ENCODE results near the gene ZNF467.
A peak's percentile ranks its signal among the peaks of the same experiment; 100 is the strongest.

ZNF467 gene

DNA sequence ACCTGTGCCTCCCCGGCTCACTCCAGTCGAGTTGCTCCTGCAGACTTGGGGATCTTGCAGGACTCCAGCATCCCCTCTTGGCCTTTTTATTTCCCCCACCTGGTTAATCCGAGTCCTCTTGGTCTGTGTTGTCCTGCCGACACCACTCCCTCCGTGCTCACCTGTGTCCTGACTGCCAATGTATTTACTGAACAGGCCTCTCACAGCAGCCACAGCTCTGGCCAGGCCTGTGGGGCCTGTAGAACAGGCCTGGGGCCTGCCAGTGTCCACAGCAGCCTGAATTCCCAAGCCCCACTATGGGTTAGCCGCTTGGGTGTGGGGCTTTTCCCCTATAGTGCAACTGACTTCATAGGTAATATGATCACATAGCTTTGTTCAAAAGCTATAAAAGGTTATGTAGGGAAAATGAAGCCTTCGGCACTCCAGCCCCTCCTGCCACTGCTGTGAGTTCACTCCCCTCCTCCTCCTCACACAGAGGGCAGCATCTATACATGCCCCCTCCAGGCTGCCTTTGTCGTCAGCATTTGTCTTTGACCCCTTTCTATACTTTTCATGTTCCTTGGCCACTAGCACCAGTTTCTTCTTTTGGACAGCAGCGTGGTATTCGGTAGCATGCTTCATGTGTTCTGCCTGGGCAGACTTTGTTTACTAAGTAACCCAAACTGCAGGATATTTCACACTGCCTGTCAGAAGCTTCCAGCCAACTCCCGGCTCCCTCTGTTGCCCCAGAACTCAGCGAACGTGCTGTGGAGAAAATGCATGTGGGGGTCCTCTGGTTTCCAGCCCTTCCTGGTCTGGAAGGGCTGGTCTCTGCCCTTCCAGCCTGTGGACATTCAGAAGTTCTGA lies 46.1 kb downstream of the ZNF467 start:
- no peak for DNase-seq (ENCODE audit: low read depth)

DNA sequence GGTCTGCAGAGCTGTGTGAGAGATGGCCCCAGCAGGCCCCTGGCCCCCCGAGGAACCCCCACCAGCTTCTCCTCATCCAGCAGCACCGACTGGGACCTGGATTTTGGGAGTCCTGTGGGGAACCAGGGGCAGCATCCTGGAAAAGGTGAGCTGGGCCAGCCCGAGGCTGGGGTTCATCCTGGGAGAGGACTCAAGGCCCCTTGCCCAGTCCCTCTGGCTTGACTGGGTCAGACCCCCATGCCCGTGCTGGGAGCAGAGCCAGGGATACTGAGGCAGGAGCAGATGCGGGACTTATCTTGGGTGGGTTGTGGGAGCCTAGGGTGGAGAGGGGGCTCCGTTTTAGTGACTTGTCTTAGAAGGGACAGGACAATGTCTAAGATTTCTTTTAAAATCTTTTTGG lies 47.5 kb downstream of the ZNF467 start:
- no peak for DNase-seq (ENCODE audit: low read depth)

DNA sequence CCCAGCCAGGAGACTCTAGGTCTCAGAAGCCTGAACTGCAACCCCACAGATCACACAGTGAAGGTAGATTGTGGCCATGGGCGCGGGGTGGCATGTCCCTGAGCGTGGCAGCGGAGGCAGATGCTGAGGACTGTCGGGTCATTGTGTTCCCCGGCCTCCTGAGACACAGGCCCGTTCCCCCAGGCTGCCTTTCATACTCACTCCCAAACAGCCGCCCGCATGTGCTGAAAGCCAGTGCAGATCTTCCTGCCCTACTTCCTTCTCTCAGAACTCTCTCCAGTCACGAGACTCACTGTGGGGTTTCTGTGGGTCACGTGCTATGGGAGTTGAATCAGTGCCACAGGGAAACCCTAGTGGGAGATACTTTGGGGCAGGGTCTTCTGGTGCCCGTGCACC lies 48.0 kb downstream of the ZNF467 start:
- no peak for DNase-seq (ENCODE audit: low read depth)

DNA sequence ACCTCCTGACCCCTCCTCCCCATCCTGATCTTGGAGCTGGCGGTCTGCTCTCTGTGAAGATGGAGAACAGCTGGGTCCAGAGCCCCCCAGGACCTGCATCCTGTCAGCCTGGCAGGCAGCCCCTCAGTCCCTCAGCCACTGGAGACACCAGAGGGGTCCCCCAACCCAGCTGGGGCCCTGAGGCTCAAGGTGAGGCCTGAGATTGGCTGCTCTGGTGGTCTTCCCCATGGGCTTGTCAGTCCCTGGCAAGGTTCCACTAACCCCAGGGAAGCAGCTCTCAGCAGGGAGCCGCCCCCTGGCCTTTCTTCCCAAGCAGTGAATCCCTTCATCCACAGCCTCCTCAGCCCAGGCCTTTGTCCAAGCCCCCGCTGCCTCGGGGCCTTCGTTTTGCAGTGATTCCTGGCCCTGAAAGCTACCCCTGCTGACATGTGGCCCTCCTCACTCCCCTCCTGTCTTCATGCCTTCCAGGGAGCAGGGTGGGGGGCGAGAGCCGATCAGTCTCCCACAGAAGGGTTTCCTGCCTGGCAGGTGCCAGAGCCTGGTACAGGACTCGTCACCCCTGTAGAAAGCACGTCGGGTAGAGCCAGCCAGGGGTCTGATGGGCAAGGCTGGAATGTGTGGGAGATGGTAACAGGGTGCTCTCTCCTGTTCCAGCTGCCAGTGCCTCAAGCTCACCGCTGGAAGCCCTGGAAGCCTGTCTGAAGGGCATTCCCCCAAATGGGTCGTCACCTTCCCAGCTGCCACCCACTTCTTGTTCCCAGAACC lies 48.5 kb downstream of the ZNF467 start:
- DNase-seq (ENCODE audit: low read depth): no peak

GRCh38 chr7:149723795-149724495 lies 49.4 kb downstream of the ZNF467 start:
- no peak for DNase-seq (ENCODE audit: low read depth)

DNA sequence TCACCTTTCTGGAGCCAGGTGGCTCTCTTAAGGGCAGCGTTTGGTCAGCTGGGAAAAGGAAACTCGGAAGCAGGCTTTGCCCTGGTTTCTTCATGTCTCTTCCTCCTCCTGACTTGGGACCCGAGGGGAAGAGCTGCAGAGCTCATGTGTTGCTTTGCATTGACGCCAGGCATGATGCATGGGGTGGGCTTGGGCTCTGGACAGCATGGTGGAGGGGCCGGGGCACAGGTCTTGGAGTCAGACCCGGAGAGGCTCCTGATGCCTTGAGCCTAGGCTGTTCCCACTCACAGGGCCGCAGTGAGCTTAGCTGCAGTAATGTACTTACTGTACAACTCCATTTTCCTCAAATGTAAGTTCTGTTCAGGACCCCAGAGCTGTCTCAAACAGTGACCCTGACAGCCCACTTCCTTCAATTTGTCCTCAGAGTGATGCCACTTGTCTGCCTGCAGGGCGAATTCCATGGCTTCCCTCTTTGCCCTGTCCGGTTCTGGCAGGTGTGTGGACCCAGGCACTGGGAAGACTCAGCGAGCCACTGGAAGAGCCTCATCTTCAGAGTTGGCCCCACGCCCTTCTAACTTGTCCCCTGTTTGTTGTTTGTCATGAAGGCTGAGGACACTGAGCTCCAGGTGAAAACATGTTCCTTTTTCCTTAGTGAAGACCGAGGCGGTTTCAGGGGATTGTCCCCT lies 50.2 kb downstream of the ZNF467 start:
- DNase-seq (ENCODE audit: low read depth): no peak

DNA sequence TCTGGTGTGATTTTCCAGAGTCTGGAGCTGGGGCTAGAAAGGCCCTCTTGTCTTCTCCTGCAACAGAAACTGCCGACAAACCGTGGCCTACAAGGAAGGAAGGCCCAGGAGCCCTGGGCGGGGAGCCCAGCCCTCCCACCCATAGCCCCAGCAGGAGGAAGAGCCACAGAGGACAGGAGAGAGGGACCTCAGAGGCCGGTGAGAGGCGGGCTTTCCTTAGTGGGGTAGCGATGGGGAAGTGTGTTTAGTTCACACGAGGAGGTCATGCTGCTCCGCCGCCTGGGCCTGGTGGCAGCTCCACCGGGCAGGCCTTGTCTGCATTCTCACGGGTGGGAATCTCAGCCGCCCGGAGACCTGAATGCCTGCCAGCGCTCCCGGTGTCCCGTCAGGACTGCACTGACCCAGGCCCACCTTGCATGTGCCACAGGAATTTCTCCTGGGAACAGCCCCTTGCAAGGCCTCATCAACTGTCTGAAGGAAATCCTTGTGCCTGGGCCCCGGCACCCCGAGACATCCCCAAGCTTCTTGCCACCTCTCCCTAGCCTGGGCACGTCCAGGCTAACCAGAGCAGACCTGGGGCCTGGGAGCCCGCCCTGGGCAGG lies 50.9 kb downstream of the ZNF467 start:
- DNase-seq (ENCODE audit: low read depth): no peak

DNA sequence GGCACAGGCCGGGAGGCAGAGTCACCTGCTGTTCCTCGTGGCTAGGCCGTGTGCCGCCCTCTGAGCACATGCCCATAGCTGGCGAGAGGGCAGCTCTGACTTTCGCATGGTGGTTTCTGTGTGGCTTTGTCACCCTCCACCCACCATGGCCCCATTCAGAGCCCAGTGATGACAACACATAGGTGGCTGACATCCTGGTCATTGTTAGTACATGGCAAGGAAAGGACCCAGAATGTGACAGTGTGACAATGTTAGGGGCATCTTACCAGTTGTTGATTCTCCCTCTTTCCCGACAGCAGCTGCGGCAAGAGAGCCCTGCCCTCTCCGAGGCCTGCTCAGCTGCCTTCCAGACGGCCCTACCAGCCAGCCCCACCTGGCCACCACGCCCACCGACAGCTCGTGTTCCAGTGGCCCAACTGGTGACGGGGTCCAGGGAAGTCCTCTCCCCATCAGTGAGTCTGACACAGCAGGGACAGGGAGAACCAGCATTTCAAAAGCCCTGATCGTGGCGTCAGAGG lies 52.2 kb downstream of the ZNF467 start:
- no peak for DNase-seq (ENCODE audit: low read depth)

- DNase-seq (ENCODE audit: low read depth): no peak
These were observed 52.9 kb downstream of the ZNF467 start for GRCh38 chr7:149720372-149721083.

DNA sequence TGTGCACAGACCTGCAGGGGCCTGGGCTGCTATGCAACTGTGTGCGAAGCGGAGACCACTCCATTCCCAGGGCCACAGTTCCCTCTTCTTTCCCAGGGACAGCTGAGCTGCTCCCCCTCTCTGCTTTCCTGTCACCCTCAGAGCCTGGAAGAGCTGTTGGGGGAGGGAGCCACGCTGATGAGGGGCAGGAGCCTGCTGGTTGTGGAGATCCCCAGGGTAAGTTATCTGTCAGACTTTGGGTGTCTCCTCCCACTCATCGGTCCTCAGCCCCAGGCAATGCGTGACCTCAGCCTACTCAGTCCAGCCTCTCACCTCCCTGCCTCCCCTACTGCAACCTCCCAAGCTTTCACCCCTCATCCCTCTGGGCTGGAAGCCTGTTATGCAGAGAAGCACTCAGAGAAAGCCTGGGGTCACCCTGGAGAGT lies 53.5 kb downstream of the ZNF467 start:
- peak; percentile 20 for DNase-seq (ENCODE audit: low read depth)

DNA sequence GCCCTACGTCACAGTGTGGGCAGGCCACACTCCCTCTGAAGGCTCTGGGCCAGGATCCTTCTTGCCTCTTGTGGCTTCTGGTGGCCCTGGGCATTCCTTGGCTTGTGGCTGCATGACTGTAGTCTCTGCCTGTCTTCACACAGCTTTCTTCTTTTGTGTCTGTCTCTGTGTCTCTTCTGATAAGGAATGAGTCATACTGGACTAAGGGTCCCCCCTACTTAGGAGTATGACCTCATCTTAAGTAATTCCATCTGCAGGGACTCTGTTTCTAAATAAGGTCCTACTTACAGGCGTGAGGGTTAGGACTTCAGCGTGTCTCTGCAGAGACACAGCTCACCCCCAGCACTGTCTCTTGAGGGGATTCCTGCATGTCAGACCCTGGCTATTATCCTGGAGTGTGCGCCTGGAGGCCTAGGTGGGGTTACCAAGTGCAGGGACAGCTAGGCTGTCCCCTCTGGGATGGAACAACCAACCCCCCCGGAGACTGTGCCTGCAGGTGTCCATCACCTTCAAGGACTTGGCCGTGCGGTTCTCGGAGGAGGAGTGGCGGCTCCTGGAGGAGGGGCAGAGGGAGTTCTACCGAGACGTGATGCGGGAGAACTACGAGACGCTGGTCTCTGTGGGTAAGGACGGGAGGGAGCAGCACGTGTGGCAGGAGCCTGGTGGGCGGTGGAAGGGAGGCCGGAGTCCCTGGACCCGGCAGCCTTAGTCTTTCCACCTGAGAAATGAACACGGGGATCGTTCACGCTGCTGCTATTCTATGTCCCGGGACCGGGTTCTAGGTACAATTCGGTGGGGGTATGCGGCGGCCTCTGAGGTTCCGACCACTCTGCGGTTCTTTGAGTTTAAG lies 54.1 kb downstream of the ZNF467 start:
- peak; percentile 74 for DNase-seq (ENCODE audit: low read depth)

DNA sequence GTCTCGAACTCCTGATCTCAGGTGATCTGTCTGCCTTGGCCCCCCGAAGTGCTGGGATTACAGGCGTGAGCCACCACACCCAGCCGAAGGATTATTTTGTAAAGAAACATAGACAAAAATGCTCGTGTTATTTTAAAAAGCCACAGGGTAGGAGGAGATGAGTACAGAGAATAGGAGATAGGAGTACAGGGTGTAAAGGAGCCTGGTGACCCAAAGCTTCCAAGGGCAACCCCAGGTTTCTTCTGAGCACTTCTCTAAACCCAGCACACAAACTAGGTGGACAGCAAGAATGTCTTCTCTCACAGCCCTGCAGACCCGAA lies 54.7 kb downstream of the ZNF467 start:
- no peak for DNase-seq (ENCODE audit: low read depth)

GRCh38 chr7:149717481-149717880 lies 55.9 kb downstream of the ZNF467 start:
- DNase-seq (ENCODE audit: low read depth): no peak

DNA sequence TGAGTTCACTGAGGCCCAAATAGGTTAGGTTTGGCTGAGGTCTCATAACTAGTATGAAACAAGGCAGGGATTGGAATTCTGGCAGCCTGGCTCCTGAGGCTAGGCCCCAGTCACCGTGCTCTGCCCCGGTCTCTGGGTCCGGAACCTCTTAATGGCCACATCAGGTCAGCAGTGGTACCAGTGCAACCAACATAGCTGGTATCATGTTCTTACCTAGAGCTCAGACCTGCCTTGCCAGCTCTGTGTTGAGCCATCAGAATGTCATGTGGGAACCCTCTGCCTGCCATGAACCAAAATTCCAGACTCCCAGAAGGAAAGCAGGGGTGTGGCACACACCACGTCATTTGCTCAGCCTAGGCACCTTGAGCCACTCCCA lies 56.5 kb downstream of the ZNF467 start:
- no peak for DNase-seq (ENCODE audit: low read depth)

DNA sequence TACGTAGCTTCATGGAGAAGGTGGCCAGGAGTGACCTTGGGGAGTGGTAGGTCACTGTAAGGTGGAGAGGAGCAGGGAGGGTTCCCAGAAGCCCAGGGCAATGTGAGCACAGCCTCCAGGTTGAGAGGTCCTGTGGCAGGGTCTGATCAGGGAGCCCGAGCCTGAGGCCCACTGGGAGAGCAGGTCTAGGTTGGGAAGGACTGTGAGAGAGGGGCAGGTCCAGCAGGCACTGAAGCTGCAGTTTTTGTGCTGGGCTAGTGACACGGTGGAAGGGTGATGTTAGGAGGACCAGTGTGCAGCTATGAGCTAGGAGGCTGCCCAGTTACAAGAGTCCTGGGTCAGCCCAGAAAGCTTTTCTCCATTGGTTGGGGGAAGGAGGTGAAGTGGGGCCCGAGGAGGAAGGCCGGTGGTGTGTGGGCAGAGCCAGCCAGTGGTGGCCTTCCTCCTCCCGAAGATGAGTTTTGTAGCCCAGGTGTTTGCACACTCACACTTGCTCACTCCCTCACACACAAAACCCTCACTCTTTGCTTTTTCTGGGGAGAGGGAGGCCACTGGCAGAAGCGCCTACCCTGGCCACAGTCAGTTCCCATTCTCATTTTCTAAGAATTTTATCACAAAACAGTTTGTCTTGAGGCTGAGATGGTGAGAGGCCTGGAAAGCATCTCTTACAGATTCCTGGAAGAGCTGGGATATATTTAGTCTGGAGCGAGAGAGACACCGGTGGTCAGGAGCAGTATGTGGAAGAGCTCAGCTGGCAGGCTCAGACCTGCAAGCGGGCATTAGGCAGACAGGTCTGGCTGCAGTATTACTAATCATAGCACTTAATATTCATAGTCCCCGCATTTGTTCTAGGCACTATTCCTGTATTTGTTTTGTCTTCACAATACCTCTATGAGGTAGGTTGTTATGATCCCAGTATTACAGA lies 57.1 kb downstream of the ZNF467 start:
- no peak for DNase-seq (ENCODE audit: low read depth)

- no peak for DNase-seq (ENCODE audit: low read depth)
These were observed 57.9 kb downstream of the ZNF467 start for GRCh38 chr7:149715476-149715875.

GRCh38 chr7:149714910-149715471 lies 58.4 kb downstream of the ZNF467 start:
- peak; percentile 26 for DNase-seq (ENCODE audit: low read depth)
